ENCODE data around the gene LGALS7B. TPM values are rescaled to one million over a fixed set of nuclear protein-coding genes. Genes with fewer than 3 reads are reported as not detected.

The LGALS7B gene
- total and polyA plus RNA-seq, 4 experiments from 2014 or later, result not detected

Other genes starting within 250 kb of the LGALS7B start
- gene MAP4K1, start 171.2 kb upstream of the LGALS7B start, total RNA-seq, result 100 to 1,000 TPM; 346 to 361 TPM
- 100 to 1,000 TPM; 142 to 177 TPM for gene MAP4K1, start 171.2 kb upstream of the LGALS7B start, polyA plus RNA-seq
- 100 to 1,000 TPM; 320 to 340 TPM for gene EIF3K, start 170.0 kb upstream of the LGALS7B start, total RNA-seq
- 100 to 1,000 TPM; 364 to 424 TPM for gene EIF3K, start 170.0 kb upstream of the LGALS7B start, polyA plus RNA-seq
- gene ACTN4, start 141.6 kb upstream of the LGALS7B start, total RNA-seq, result 100 to 1,000 TPM; 151 to 155 TPM
- gene ACTN4, start 141.6 kb upstream of the LGALS7B start, polyA plus RNA-seq, result 10 to 100 TPM in 1 of 2 donors, 1 to 10 TPM in 1; 4.0 to 24.4 TPM
- gene CAPN12, start 44.7 kb upstream of the LGALS7B start, total RNA-seq, result 10 to 100 TPM; 16.8 to 19.5 TPM
- gene CAPN12, start 44.7 kb upstream of the LGALS7B start, polyA plus RNA-seq, result 1 to 10 TPM; 3.9 to 9.9 TPM
- not detected for gene LGALS7, start 15.7 kb upstream of the LGALS7B start, total RNA-seq
- gene LGALS7, start 15.7 kb upstream of the LGALS7B start, polyA plus RNA-seq, result not detected
- gene LGALS4, start 23.7 kb downstream of the LGALS7B start, total RNA-seq, result 1 to 10 TPM; 4.7 to 6.1 TPM
- not detected for gene LGALS4, start 23.7 kb downstream of the LGALS7B start, polyA plus RNA-seq
- 100 to 1,000 TPM; 135 to 143 TPM for gene ECH1, start 42.6 kb downstream of the LGALS7B start, total RNA-seq
- 100 to 1,000 TPM; 245 to 294 TPM for gene ECH1, start 42.6 kb downstream of the LGALS7B start, polyA plus RNA-seq
- gene HNRNPL, start 60.8 kb downstream of the LGALS7B start, total RNA-seq, result 100 to 1,000 TPM; 329 to 351 TPM
- gene HNRNPL, start 60.8 kb downstream of the LGALS7B start, polyA plus RNA-seq, result 10 to 100 TPM; 15.2 to 76.0 TPM
- 10 to 100 TPM; 64.4 to 65.9 TPM for gene RINL, start 89.1 kb downstream of the LGALS7B start, total RNA-seq
- 10 to 100 TPM; 20.9 to 53.3 TPM for gene RINL, start 89.1 kb downstream of the LGALS7B start, polyA plus RNA-seq
- gene SIRT2, start 110.4 kb downstream of the LGALS7B start, total RNA-seq, result 10 to 100 TPM; 47.0 to 50.0 TPM
- 10 to 100 TPM; 39.0 to 51.7 TPM for gene SIRT2, start 110.4 kb downstream of the LGALS7B start, polyA plus RNA-seq
- 10 to 100 TPM; 23.9 to 26.0 TPM for gene NFKBIB, start 110.8 kb downstream of the LGALS7B start, total RNA-seq
- gene NFKBIB, start 110.8 kb downstream of the LGALS7B start, polyA plus RNA-seq, result 10 to 100 TPM in 1 of 2 donors, 1 to 10 TPM in 1; 7.2 to 15.2 TPM
- gene CCER2, start 123.0 kb downstream of the LGALS7B start, total RNA-seq, result under 1 TPM; 0.42 to 0.79 TPM
- gene CCER2, start 123.0 kb downstream of the LGALS7B start, polyA plus RNA-seq, result not detected
- 10 to 100 TPM; 17.0 to 20.2 TPM for gene SARS2, start 141.6 kb downstream of the LGALS7B start, total RNA-seq
- gene SARS2, start 141.6 kb downstream of the LGALS7B start, polyA plus RNA-seq, result 10 to 100 TPM in 1 of 2 donors, 1 to 10 TPM in 1; 9.6 to 14.0 TPM
- 10 to 100 TPM; 25.2 to 26.9 TPM for gene MRPS12, start 141.7 kb downstream of the LGALS7B start, total RNA-seq
- gene MRPS12, start 141.7 kb downstream of the LGALS7B start, polyA plus RNA-seq, result 100 to 1,000 TPM in 1 of 2 donors, 10 to 100 TPM in 1; 76.4 to 118 TPM
- not detected for gene FBXO17, start 186.5 kb downstream of the LGALS7B start, total RNA-seq
- gene FBXO17, start 186.5 kb downstream of the LGALS7B start, polyA plus RNA-seq, result not detected
- gene FBXO27, start 243.3 kb downstream of the LGALS7B start, total RNA-seq, result under 1 TPM; 0.64 to 0.86 TPM
- 1 to 10 TPM in 1 of 2 donors, under 1 TPM in 1; 0.42 to 1.4 TPM for gene FBXO27, start 243.3 kb downstream of the LGALS7B start, polyA plus RNA-seq

Data from CD4-positive, alpha-beta memory T cell (primary cell).